ENCODE measurements around the gene CAND2.

Gene CAND2

GRCh38 chr3:12803371-12803770 lies 6.9 kb downstream of the CAND2 start:
- Histone ChIP-seq H3K9ac (ENCODE audit: low read length) (no peak overlapping the region), H3K27ac (ENCODE audit: low read depth, low read length) (no peak overlapping the region), H3K27me3 (ENCODE audit: low read length) (no peaks in the 10 kb centered on the region), H2AFZ (ENCODE audit: low read depth, low read length, severe bottlenecking) (no peak overlapping the region), H3F3A (ENCODE audit: insufficient read depth) (no peaks in the 10 kb centered on the region), H3K36me3 (ENCODE audit: low read length) (no peaks in the 10 kb centered on the region), H3K9me2 (replicated peaks; ENCODE audit: insufficient read depth, low read length) (no peaks in the 10 kb centered on the region), H4K20me1 (ENCODE audit: low read depth, low read length) (no peaks in the 10 kb centered on the region), H3K4me2 (ENCODE audit: low read depth, low read length, poor library complexity, severe bottlenecking) (no peak overlapping the region), H3K79me2 (ENCODE audit: insufficient read depth, low read length) (no peaks in the 10 kb centered on the region), H3K4me3 (ENCODE audit: insufficient read depth, low read length, poor library complexity, severe bottlenecking) (no peak overlapping the region), H3K9me3 (ENCODE audit: insufficient read depth, low read length) (no peaks in the 10 kb centered on the region)
- no peak for TF ChIP-seq CTCF (IDR thresholded peaks at IDR 0.05; ENCODE audit: insufficient read depth, low read length, poor library complexity, severe bottlenecking)
- TF ChIP-seq EZH2phosphoT487 (conservative IDR thresholded peaks at IDR 0.05; ENCODE audit: low read length), result no peak

- no peaks in the 10 kb centered on the region for H3K9me2 ChIP-seq (replicated peaks; ENCODE audit: insufficient read depth, low read length)
- TF ChIP-seq EZH2phosphoT487 (conservative IDR thresholded peaks at IDR 0.05; ENCODE audit: low read length), result no peak
- no peak for TF ChIP-seq CTCF (IDR thresholded peaks at IDR 0.05; ENCODE audit: insufficient read depth, low read length, poor library complexity, severe bottlenecking)
- H3K79me2 ChIP-seq (ENCODE audit: insufficient read depth, low read length), result no peaks in the 10 kb centered on the region
- H3F3A ChIP-seq (ENCODE audit: insufficient read depth), result no peaks in the 10 kb centered on the region
- H3K36me3 ChIP-seq (ENCODE audit: low read length), result no peaks in the 10 kb centered on the region
- no peaks in the 10 kb centered on the region for H3K9me3 ChIP-seq (ENCODE audit: insufficient read depth, low read length)
- H3K4me3 ChIP-seq (ENCODE audit: insufficient read depth, low read length, poor library complexity, severe bottlenecking), result no peak overlapping the region
- no peak overlapping the region for H3K27ac ChIP-seq (ENCODE audit: low read depth, low read length)
- H3K27me3 ChIP-seq (ENCODE audit: low read length), result no peaks in the 10 kb centered on the region
- H2AFZ ChIP-seq (ENCODE audit: low read depth, low read length, severe bottlenecking), result no peak overlapping the region
- H3K9ac ChIP-seq (ENCODE audit: low read length), result no peak overlapping the region
- no peak overlapping the region for H3K4me2 ChIP-seq (ENCODE audit: low read depth, low read length, poor library complexity, severe bottlenecking)
- no peaks in the 10 kb centered on the region for H4K20me1 ChIP-seq (ENCODE audit: low read depth, low read length)
Observed at GRCh38 chr3:12807066-12807465, 10.6 kb downstream of the CAND2 start.

GRCh38 chr3:12807601-12808359 lies 11.3 kb downstream of the CAND2 start:
- no peak overlapping the region for H3K4me2 ChIP-seq (ENCODE audit: low read depth, low read length, poor library complexity, severe bottlenecking)
- no peaks in the 10 kb centered on the region for H3K27me3 ChIP-seq (ENCODE audit: low read length)
- no peak overlapping the region for H3K4me3 ChIP-seq (ENCODE audit: insufficient read depth, low read length, poor library complexity, severe bottlenecking)
- TF ChIP-seq EZH2phosphoT487 (conservative IDR thresholded peaks at IDR 0.05; ENCODE audit: low read length), result no peak
- H2AFZ ChIP-seq (ENCODE audit: low read depth, low read length, severe bottlenecking), result no peak overlapping the region
- no peak overlapping the region for H3K27ac ChIP-seq (ENCODE audit: low read depth, low read length)
- H4K20me1 ChIP-seq (ENCODE audit: low read depth, low read length), result no peaks in the 10 kb centered on the region
- no peaks in the 10 kb centered on the region for H3K36me3 ChIP-seq (ENCODE audit: low read length)
- no peaks in the 10 kb centered on the region for H3K9me2 ChIP-seq (replicated peaks; ENCODE audit: insufficient read depth, low read length)
- H3K79me2 ChIP-seq (ENCODE audit: insufficient read depth, low read length), result no peaks in the 10 kb centered on the region
- no peak overlapping the region for H3K9ac ChIP-seq (ENCODE audit: low read length)
- H3K9me3 ChIP-seq (ENCODE audit: insufficient read depth, low read length), result no peaks in the 10 kb centered on the region
- H3F3A ChIP-seq (ENCODE audit: insufficient read depth), result no peaks in the 10 kb centered on the region

GRCh38 chr3:12808587-12808986 lies 12.1 kb downstream of the CAND2 start:
- H3K27ac ChIP-seq (ENCODE audit: low read depth, low read length), result no peak overlapping the region
- H3K36me3 ChIP-seq (ENCODE audit: low read length), result no peaks in the 10 kb centered on the region
- H2AFZ ChIP-seq (ENCODE audit: low read depth, low read length, severe bottlenecking), result no peak overlapping the region
- no peaks in the 10 kb centered on the region for H4K20me1 ChIP-seq (ENCODE audit: low read depth, low read length)
- no peaks in the 10 kb centered on the region for H3K27me3 ChIP-seq (ENCODE audit: low read length)
- H3K9me3 ChIP-seq (ENCODE audit: insufficient read depth, low read length), result no peaks in the 10 kb centered on the region
- TF ChIP-seq CTCF (IDR thresholded peaks at IDR 0.05; ENCODE audit: insufficient read depth, low read length, poor library complexity, severe bottlenecking) (no peak), EZH2phosphoT487 (conservative IDR thresholded peaks at IDR 0.05; ENCODE audit: low read length) (no peak)
- no peaks in the 10 kb centered on the region for H3K79me2 ChIP-seq (ENCODE audit: insufficient read depth, low read length)
- H3K9ac ChIP-seq (ENCODE audit: low read length), result no peak overlapping the region
- H3K4me2 ChIP-seq (ENCODE audit: low read depth, low read length, poor library complexity, severe bottlenecking), result no peak overlapping the region
- H3K4me3 ChIP-seq (ENCODE audit: insufficient read depth, low read length, poor library complexity, severe bottlenecking), result no peak overlapping the region
- no peaks in the 10 kb centered on the region for H3K9me2 ChIP-seq (replicated peaks; ENCODE audit: insufficient read depth, low read length)
- H3F3A ChIP-seq (ENCODE audit: insufficient read depth), result no peaks in the 10 kb centered on the region

All from SU-DHL-6 (cell line).